CD14-positive monocyte (primary cell): ENCODE measurements around the gene SLC50A1. TPM values are rescaled to one million over a fixed set of nuclear protein-coding genes. Genes with fewer than 3 reads are reported as not detected.
"Not testable (repeated sequence)": the region's sequence is repeated elsewhere in the genome, so short reads cannot be mapped to it uniquely, and the experiment has no call there.

Source experiments
- DNase-seq, 3 donors: peaks; one replicate each; pipeline ENCODE4 v3.0.0-alpha.2; 2011 to 2022
- H2AFZ ChIP-seq: 2 replicates; pipeline ENCODE4 v1.6.0; 2012; ENCODE audit warnings: mild to moderate bottlenecking, low read depth, low read length, inconsistent platforms; ENCODE audit not compliant: insufficient read depth, poor library complexity, severe bottlenecking
- H3K27ac ChIP-seq, 2 donors: 1 replicate in 1 of 2; 2 replicates in 1 of 2; pipeline ENCODE4 v1.5.1; 2012 to 2013; ENCODE audit warnings: low read length in 2 of 2, control low read depth in 1 of 2, inconsistent platforms in 1 of 2, low read depth in 1 of 2, mild to moderate bottlenecking in 1 of 2
- H3K27me3 ChIP-seq, 2 donors: one replicate each; pipeline versions ENCODE4 v1.6.0 to v1.6.1; 2011 to 2013; ENCODE audit warnings: low read length in 2 of 2; ENCODE audit not compliant: control insufficient read depth in 2 of 2, insufficient read depth in 2 of 2
- H3K36me3 ChIP-seq, 2 donors: replicated peaks in 1 of 2; 1 replicate in 1 of 2; 2 replicates in 1 of 2; pipeline versions ENCODE4 v1.5.1 to v1.6.1; 2012 to 2013; ENCODE audit warnings: low read length in 2 of 2, control low read depth in 1 of 2, inconsistent platforms in 1 of 2, mild to moderate bottlenecking in 1 of 2; ENCODE audit not compliant: insufficient read depth in 2 of 2, control insufficient read depth in 1 of 2
- H3K4me1 ChIP-seq, 2 donors: 1 replicate in 1 of 2; 2 replicates in 1 of 2; pipeline versions ENCODE4 v1.5.1 to v1.6.1; 2012 to 2013; ENCODE audit warnings: low read length in 2 of 2, control low read depth in 1 of 2, inconsistent platforms in 1 of 2, mild to moderate bottlenecking in 1 of 2, moderate library complexity in 1 of 2; ENCODE audit not compliant: insufficient read depth in 2 of 2, control insufficient read depth in 1 of 2
- H3K4me2 ChIP-seq: replicated peaks from 2 replicates; pipeline ENCODE3; 2012; ENCODE audit warnings: low read length, moderate library complexity, mild to moderate bottlenecking; ENCODE audit not compliant: poor library complexity, severe bottlenecking; ENCODE audit errors: extremely low read depth
- H3K4me3 ChIP-seq, 3 experiments: fragments of 200-600 bp in 1 of 3; sonication (generic) in 1 of 3; replicated peaks in 1 of 3; 1 replicate in 2 of 3; 2 replicates in 1 of 3; pipeline ENCODE4 v1.5.1; 2011 to 2013; ENCODE audit warnings: low read length in 3 of 3, mild to moderate bottlenecking in 3 of 3, control low read depth in 2 of 3, low read depth in 2 of 3, inconsistent platforms in 1 of 3, moderate library complexity in 1 of 3
- H3K79me2 ChIP-seq: 2 replicates; pipeline ENCODE4 v1.6.0; 2012; ENCODE audit warnings: mild to moderate bottlenecking, control low read depth, inconsistent platforms, low read length, moderate library complexity; ENCODE audit not compliant: insufficient read depth
- H3K9ac ChIP-seq: 2 replicates; pipeline ENCODE4 v1.6.0; 2017; ENCODE audit warnings: low read length, mild to moderate bottlenecking; ENCODE audit not compliant: insufficient read depth, poor library complexity, severe bottlenecking
- H3K9me3 ChIP-seq, 2 donors: replicated peaks in 1 of 2; 1 replicate in 1 of 2; 2 replicates in 1 of 2; pipeline versions ENCODE4 v1.5.1 to v1.6.1; 2012 to 2013; ENCODE audit warnings: low read length in 2 of 2, control low read depth in 1 of 2; ENCODE audit not compliant: control insufficient read depth in 1 of 2, insufficient read depth in 1 of 2
- H4K20me1 ChIP-seq: 2 replicates; pipeline ENCODE4 v1.6.0; 2012; ENCODE audit warnings: mild to moderate bottlenecking, low read length, control low read depth, moderate library complexity; ENCODE audit not compliant: insufficient read depth
- H3K27ac Mint-ChIP-seq, 7 donors: one replicate each; pipeline ENCODE4 v1.8.0; 2020; ENCODE audit warnings: mild to moderate bottlenecking in 7 of 7, mixed read lengths in 7 of 7, moderate library complexity in 6 of 7, inconsistent platforms in 2 of 7
- H3K27me3 Mint-ChIP-seq, 3 donors: one replicate each; pipeline ENCODE4 v1.8.0; 2021 to 2022; ENCODE audit warnings: low read depth in 3 of 3, mild to moderate bottlenecking in 3 of 3, mixed read lengths in 3 of 3, moderate library complexity in 3 of 3, inconsistent platforms in 1 of 3
- H3K36me3 Mint-ChIP-seq, 2 donors: one replicate each; pipeline ENCODE4 v1.8.0; 2020; ENCODE audit warnings: mixed read lengths in 2 of 2, inconsistent platforms in 1 of 2, mild to moderate bottlenecking in 1 of 2
- H3K4me1 Mint-ChIP-seq: one replicate; pipeline ENCODE4 v1.8.0; 2020; ENCODE audit warnings: mild to moderate bottlenecking, mixed read lengths
- H3K4me3 Mint-ChIP-seq, 2 donors: one replicate each; pipeline ENCODE4 v1.8.0; 2020; ENCODE audit warnings: mild to moderate bottlenecking in 2 of 2, mixed read lengths in 2 of 2, moderate library complexity in 1 of 2
- H3K9me3 Mint-ChIP-seq, 7 donors: one replicate each; pipeline ENCODE4 v1.8.0; 2020 to 2022; ENCODE audit warnings: mixed read lengths in 7 of 7, mild to moderate bottlenecking in 6 of 7, moderate library complexity in 6 of 7, inconsistent platforms in 2 of 7
- WGBS: methylation state at CpG from one replicate; pipeline ENCODE4 v1.1.5; 2013; ENCODE audit warnings: missing lambda C conversion rate; ENCODE audit not compliant: insufficient coverage; 5-methylcytosine and 5-hydroxymethylcytosine counted together
- intact Hi-C, 2 donors: fragments of 100-400 bp; cut with micrococcal nuclease; formaldehyde crosslinking; loops; one replicate each; pipeline versions ENCODE4 v1.15.0 to v1.15.1; 2023
- polyA plus RNA-seq, 3 donors: library from polyadenylated mRNA; depleted of rRNA in 1 of 3; unstranded in 2 of 3; stranded (reverse) in 1 of 3; fragments of 300-500 nt in 2 of 3; fragments of >200 nt in 1 of 3; fragmentation: Illumina TruSeq in 2 of 3; gene quantifications; 1 replicate in 2 of 3; 2 replicates in 1 of 3; pipeline ENCODE4 v1.2.3, GENCODE V29; 2012 to 2021
- TF ChIP-seq, protein P1 (sequence below): fragments of 200-600 bp; IDR thresholded peaks from one replicate; pipeline ENCODE4 v1.8.0; 2022; ENCODE audit warnings: antibody characterized with exemption, mild to moderate bottlenecking

SLC50A1 gene
- polyA plus RNA-seq, 3 donors, result 40.0 to 50.8 (median 49.4) TPM

DNA sequence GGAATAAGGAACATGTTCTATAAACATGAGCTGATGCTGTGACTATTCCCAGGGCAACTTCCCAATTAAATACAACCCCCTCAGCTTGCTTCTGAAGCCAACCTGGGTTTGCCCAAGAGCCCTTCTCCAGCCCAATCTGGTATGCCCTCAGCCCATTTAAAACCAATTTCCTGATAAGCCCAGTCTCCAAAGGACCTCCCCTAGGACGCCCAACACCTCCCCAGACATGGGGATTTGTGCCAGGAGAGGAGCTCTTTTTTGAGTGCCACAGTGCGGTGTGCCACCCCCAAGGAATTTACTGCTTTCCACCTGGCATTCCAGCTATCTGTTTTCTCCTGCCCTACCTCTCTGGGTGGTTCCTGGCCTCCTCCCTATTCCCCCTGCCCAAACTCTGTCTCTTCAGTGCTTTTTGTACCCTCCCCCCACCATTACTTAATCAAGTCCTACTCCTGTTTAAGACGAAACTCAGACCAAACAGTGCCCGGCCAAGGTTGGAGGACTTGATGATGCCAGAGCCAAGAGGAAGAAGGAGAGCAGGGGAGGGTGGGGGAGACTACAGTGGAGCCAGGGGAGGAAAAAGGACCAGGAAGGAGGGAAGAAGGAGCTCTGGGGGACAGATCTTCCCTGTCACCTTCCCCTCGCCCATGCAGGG lies 19.4 kb upstream of the SLC50A1 start:
- Histone ChIP-seq H3K79me2 (no peaks in the 10 kb centered on the region), H3K4me3 (no peak overlapping the region), H4K20me1 (no peaks in the 10 kb centered on the region), H3K4me1 (no peaks in the 10 kb centered on the region), H3K4me2 (no peak overlapping the region), H3K27me3 (peaks cover 0 to 5% of the 10 kb centered on the region in 2 donors), H3K27ac (no peak overlapping the region), H2AFZ (no peak overlapping the region), H3K9ac (no peak overlapping the region), H3K36me3 (no peaks in the 10 kb centered on the region), H3K9me3 (no peaks in the 10 kb centered on the region)
- peaks cover 2 to 25% (median 7%) of the 10 kb centered on the region in 3 donors for H3K27me3 Mint-ChIP-seq
- intact Hi-C loops, result no loop called here
- WGBS, result 0% methylated on average over 1 of the region's 5 CpGs
- no peak for DNase-seq
- TF ChIP-seq, protein P1, sequence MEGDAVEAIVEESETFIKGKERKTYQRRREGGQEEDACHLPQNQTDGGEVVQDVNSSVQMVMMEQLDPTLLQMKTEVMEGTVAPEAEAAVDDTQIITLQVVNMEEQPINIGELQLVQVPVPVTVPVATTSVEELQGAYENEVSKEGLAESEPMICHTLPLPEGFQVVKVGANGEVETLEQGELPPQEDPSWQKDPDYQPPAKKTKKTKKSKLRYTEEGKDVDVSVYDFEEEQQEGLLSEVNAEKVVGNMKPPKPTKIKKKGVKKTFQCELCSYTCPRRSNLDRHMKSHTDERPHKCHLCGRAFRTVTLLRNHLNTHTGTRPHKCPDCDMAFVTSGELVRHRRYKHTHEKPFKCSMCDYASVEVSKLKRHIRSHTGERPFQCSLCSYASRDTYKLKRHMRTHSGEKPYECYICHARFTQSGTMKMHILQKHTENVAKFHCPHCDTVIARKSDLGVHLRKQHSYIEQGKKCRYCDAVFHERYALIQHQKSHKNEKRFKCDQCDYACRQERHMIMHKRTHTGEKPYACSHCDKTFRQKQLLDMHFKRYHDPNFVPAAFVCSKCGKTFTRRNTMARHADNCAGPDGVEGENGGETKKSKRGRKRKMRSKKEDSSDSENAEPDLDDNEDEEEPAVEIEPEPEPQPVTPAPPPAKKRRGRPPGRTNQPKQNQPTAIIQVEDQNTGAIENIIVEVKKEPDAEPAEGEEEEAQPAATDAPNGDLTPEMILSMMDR, result no peak
- no peak overlapping the region for H3K27ac Mint-ChIP-seq
- H3K4me1 Mint-ChIP-seq, result no peaks in the 10 kb centered on the region
- H3K9me3 Mint-ChIP-seq, result peaks cover 0 to 3% (median 0%) of the 10 kb centered on the region in 7 donors
- no peaks in the 10 kb centered on the region for H3K36me3 Mint-ChIP-seq
- no peak overlapping the region for H3K4me3 Mint-ChIP-seq

DNA sequence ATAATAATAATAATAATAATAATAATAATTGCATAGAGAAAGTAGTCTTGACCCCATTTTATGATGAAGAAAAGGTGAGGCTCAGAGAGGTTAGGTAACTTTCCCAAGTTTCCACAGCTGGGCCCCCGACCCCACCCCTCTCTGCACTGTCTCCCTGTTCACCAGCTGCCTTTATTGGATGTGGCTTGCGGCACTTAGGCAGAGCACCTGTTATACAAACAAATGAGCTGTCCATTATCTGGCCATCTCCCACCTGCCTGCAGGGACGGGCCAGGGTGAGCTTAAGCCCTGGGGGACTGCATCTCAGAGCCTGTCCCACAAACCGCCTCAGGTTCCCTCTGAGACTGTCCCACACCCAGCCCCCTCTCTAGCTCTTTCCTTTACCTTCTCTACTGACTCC lies 18.0 kb upstream of the SLC50A1 start:
- intact Hi-C loops, result no loop called here
- Histone ChIP-seq H3K4me3 (no peak overlapping the region), H3K36me3 (no peaks in the 10 kb centered on the region), H3K9ac (no peak overlapping the region), H3K4me2 (no peak overlapping the region), H3K27ac (no peak overlapping the region), H4K20me1 (no peaks in the 10 kb centered on the region), H3K9me3 (no peaks in the 10 kb centered on the region), H3K4me1 (no peaks in the 10 kb centered on the region), H2AFZ (no peak overlapping the region), H3K79me2 (no peaks in the 10 kb centered on the region), H3K27me3 (peaks cover 0 to 5% of the 10 kb centered on the region in 2 donors)
- Mint-ChIP-seq H3K36me3 (no peaks in the 10 kb centered on the region), H3K27me3 (peaks cover 5 to 29% (median 7%) of the 10 kb centered on the region in 3 donors), H3K9me3 (peaks cover 0 to 3% (median 0%) of the 10 kb centered on the region in 7 donors), H3K27ac (peak overlapping the region in 1 of 7 donors; percentile 33), H3K4me3 (no peak overlapping the region), H3K4me1 (no peaks in the 10 kb centered on the region)
- TF ChIP-seq, protein P1, result no peak
- DNase-seq, result no peak
- WGBS, result 94% methylated on average over 2 of the region's 4 CpGs

DNA sequence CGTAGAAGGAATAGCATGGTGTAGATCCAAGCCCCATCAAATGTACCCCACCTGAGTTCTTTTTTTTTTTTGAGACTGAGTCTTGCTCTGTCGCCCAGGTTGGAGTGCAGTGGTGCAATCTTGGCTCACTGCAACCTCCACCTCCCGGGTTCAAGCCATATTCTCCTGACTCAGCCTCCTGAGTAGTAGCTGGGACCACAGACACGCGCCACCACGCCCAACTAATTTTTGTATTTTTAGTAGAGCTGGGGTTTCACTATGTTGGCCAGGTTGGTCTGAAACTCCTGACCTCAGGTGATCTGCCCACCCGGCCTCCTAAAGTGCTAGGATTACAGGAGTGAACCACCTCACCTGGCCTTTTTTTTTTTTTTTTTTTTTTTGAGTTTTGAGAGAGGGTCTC lies 17.6 kb upstream of the SLC50A1 start:
- 100% methylated on average over 4 of the region's 7 CpGs for WGBS
- H3K27me3 Mint-ChIP-seq, result peaks cover 8 to 31% (median 9%) of the 10 kb centered on the region in 3 donors

More for the DNA sequence above, 17.6 kb upstream of the SLC50A1 start:
- H3K9ac ChIP-seq, H3K36me3 ChIP-seq, H3K79me2 ChIP-seq, H3K4me1 ChIP-seq, H3K4me3 ChIP-seq, DNase-seq, H3K36me3 Mint-ChIP-seq, H3K9me3 Mint-ChIP-seq, H3K27me3 ChIP-seq, H3K4me2 ChIP-seq, intact Hi-C loops, H3K4me3 Mint-ChIP-seq, H3K4me1 Mint-ChIP-seq, H3K9me3 ChIP-seq, H2AFZ ChIP-seq, H3K27ac ChIP-seq, H4K20me1 ChIP-seq: not testable (repeated sequence)
- peak overlapping the region in 1 of 7 donors; percentile 33 for H3K27ac Mint-ChIP-seq
